ENCODE measurements around the gene MARCHF10. TPM values are rescaled to one million over a fixed set of nuclear protein-coding genes. Genes with fewer than 3 reads are reported as not detected.

The MARCHF10 gene
- total and polyA plus RNA-seq, 2 of the 13 experiments (the other 11 are each of a cell fraction or from before 2014, with no cell fraction given) = not detected

- FAIRE-seq (no peak), ATAC-seq (no peak), DNase-seq (ENCODE audit: low spot score) (no peak)
- no peaks in the 10 kb centered on the region for H4K20me1 ChIP-seq (ENCODE audit: insufficient read depth, low read length)
- CTCF ChIA-PET (ENCODE audit: low intra/inter-chr PET ratio, low total read pairs) = no interaction called here
- H3K4me3 ChIP-seq (replicated peaks in 1 of 3; ENCODE audit: insufficient read depth in 1 of 3, low read depth in 2 of 3, low read length in 3 of 3) = no peak overlapping the region
- H3K9ac ChIP-seq (ENCODE audit: insufficient read depth, low read depth, low read length) = no peak overlapping the region
- no peak overlapping the region for H2AFZ ChIP-seq (ENCODE audit: low read length)
- H3K79me2 ChIP-seq (ENCODE audit: insufficient read depth, low read length) = no peaks in the 10 kb centered on the region
- intact Hi-C loops (cut with micrococcal nuclease; ENCODE audit: unreplicated experiment) = no loop called here
- WGBS (ENCODE audit: low lambda C conversion rate) = 0% methylated on average over 1 of the region's 1 CpG
- no peak overlapping the region for H3K4me2 ChIP-seq (ENCODE audit: low read depth, low read length)
- peaks cover 2 to 44% of the 10 kb centered on the region in 2 experiments for H3K27me3 ChIP-seq (ENCODE audit: control insufficient read depth in 1 of 2, insufficient read depth in 2 of 2, low read length in 2 of 2)
- H3K9me3 ChIP-seq (ENCODE audit: low read length) = no peaks in the 10 kb centered on the region
- TF ChIP-seq, protein P1, sequence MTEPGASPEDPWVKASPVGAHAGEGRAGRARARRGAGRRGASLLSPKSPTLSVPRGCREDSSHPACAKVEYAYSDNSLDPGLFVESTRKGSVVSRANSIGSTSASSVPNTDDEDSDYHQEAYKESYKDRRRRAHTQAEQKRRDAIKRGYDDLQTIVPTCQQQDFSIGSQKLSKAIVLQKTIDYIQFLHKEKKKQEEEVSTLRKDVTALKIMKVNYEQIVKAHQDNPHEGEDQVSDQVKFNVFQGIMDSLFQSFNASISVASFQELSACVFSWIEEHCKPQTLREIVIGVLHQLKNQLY (CRISPR knock-in tag; IDR thresholded peaks at IDR 0.05) = no peak
- TF ChIP-seq ZBTB39 (CRISPR knock-in tag; IDR thresholded peaks at IDR 0.05) (no peak), FOXK1 (CRISPR knock-in tag; IDR thresholded peaks at IDR 0.05; ENCODE audit: borderline replicate concordance, low read depth) (no peak)
- no peak overlapping the region for H3K27ac ChIP-seq (ENCODE audit: extremely low read length, insufficient read depth, low read length)
- BruUV-seq (replicated peaks) = no TSS peak
- 0 out of 2 replicates have a peak, but pooled peaks cover 6% of the 10 kb centered on the region for H3K4me1 ChIP-seq (ENCODE audit: insufficient read depth, low read length)
- no peaks in the 10 kb centered on the region for H3K36me3 ChIP-seq (replicated peaks in 1 of 2; ENCODE audit: control insufficient read depth in 1 of 2, insufficient read depth in 2 of 2, low read length in 2 of 2)
- POLR2A ChIA-PET = no interaction called here
- in situ Hi-C loops (cut with HindIII; ENCODE audit: extremely low pct_ligation_motif_present, low pct_unique_long_range_greater_than_20kb) = no loop called here
Observed at GRCh38 chr17:62719586-62719985, 88.5 kb downstream of the MARCHF10 start.

- FAIRE-seq (no peak), DNase-seq (ENCODE audit: low spot score) (no peak), ATAC-seq (no peak)
- H4K20me1 ChIP-seq (ENCODE audit: insufficient read depth, low read length) = no peaks in the 10 kb centered on the region
- H3K36me3 ChIP-seq (replicated peaks in 1 of 2; ENCODE audit: control insufficient read depth in 1 of 2, insufficient read depth in 2 of 2, low read length in 2 of 2) = no peaks in the 10 kb centered on the region
- no TSS peak for BruUV-seq (replicated peaks)
- CTCF ChIA-PET (ENCODE audit: low intra/inter-chr PET ratio, low total read pairs) = no interaction called here
- H3K9ac ChIP-seq (ENCODE audit: insufficient read depth, low read depth, low read length) = no peak overlapping the region
- no peak overlapping the region for H3K27ac ChIP-seq (ENCODE audit: extremely low read length, insufficient read depth, low read length)
- no peaks in the 10 kb centered on the region for H3K9me3 ChIP-seq (ENCODE audit: low read length)
- in situ Hi-C loops (cut with HindIII; ENCODE audit: extremely low pct_ligation_motif_present, low pct_unique_long_range_greater_than_20kb) = no loop called here
- H3K79me2 ChIP-seq (ENCODE audit: insufficient read depth, low read length) = no peaks in the 10 kb centered on the region
- H3K4me3 ChIP-seq (replicated peaks in 1 of 3; ENCODE audit: insufficient read depth in 1 of 3, low read depth in 2 of 3, low read length in 3 of 3) = no peak overlapping the region
- WGBS (ENCODE audit: low lambda C conversion rate) = 24% methylated on average over 11 of the region's 11 CpGs
- no peak overlapping the region for H3K4me2 ChIP-seq (ENCODE audit: low read depth, low read length)
- no peak for TF ChIP-seq CCAR2 (optimal IDR thresholded peaks at IDR 0.05; ENCODE audit: low read depth, low read length)
- no peak for TF ChIP-seq SNAPC2 (CRISPR knock-in tag; IDR thresholded peaks at IDR 0.05)
- no peak for TF ChIP-seq PLSCR1 (CRISPR knock-in tag; IDR thresholded peaks at IDR 0.05; ENCODE audit: borderline replicate concordance)
- TF ChIP-seq KDM6A (CRISPR knock-in tag; IDR thresholded peaks at IDR 0.05; ENCODE audit: low read depth) = no peak
- TF ChIP-seq PRPF4 (IDR thresholded peaks at IDR 0.05; ENCODE audit: low read depth, low read length, poor library complexity, severe bottlenecking) = no peak
- TF ChIP-seq ZNF343 (CRISPR knock-in tag; IDR thresholded peaks at IDR 0.05) = no peak
- no peak for TF ChIP-seq ZNF101 (CRISPR knock-in tag; IDR thresholded peaks at IDR 0.05; ENCODE audit: borderline replicate concordance, low read depth)
- TF ChIP-seq SOX5 (CRISPR knock-in tag; IDR thresholded peaks at IDR 0.05; ENCODE audit: borderline replicate concordance) = no peak
- no peak for TF ChIP-seq NFE2L1 (CRISPR knock-in tag; IDR thresholded peaks at IDR 0.05; ENCODE audit: borderline replicate concordance)
- TF ChIP-seq, protein P2, sequence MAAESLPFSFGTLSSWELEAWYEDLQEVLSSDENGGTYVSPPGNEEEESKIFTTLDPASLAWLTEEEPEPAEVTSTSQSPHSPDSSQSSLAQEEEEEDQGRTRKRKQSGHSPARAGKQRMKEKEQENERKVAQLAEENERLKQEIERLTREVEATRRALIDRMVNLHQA (CRISPR knock-in tag; IDR thresholded peaks at IDR 0.05) = no peak
- TF ChIP-seq AHR (CRISPR knock-in tag; IDR thresholded peaks at IDR 0.05) = no peak
- TF ChIP-seq ETV6 (CRISPR knock-in tag; conservative IDR thresholded peaks at IDR 0.05) = no peak
- TF ChIP-seq HMG20B (CRISPR knock-in tag; conservative IDR thresholded peaks at IDR 0.05) = no peak
- POLR2A ChIA-PET = no interaction called here
- H2AFZ ChIP-seq (ENCODE audit: low read length) = no peak overlapping the region
- H3K27me3 ChIP-seq (ENCODE audit: control insufficient read depth in 1 of 2, insufficient read depth in 2 of 2, low read length in 2 of 2) = peaks cover 2 to 46% of the 10 kb centered on the region in 2 experiments
- H3K4me1 ChIP-seq (ENCODE audit: insufficient read depth, low read length) = 0 out of 2 replicates have a peak, but pooled peaks cover 6% of the 10 kb centered on the region
- intact Hi-C loops (cut with micrococcal nuclease; ENCODE audit: unreplicated experiment) = no loop called here
Observed at GRCh38 chr17:62718429-62718828, 89.7 kb downstream of the MARCHF10 start.
